Choroid plexus epithelial cell (primary cell): ENCODE results near the gene TMA7.

ENCODE experiments used
- DNase-seq: peaks from one replicate; pipeline ENCODE4 v3.0.0-alpha.2; 2010; ENCODE audit warnings: low read depth
- H3K4me3 ChIP-seq: 2 replicates; pipeline ENCODE4 v1.5.1; 2011; ENCODE audit warnings: low read depth, mild to moderate bottlenecking, control low read depth, low read length, moderate library complexity
- CTCF ChIP-seq: conservative IDR thresholded peaks from 2 replicates; pipeline ENCODE4 v1.5.1; 2011; ENCODE audit warnings: low read depth, mild to moderate bottlenecking, control low read depth, inconsistent platforms, low read length, moderate library complexity

The TMA7 gene

GRCh38 chr3:48492461-48493202 lies 52.6 kb downstream of the TMA7 start:
- TF ChIP-seq CTCF, result no peak
- no peak for DNase-seq
- no peak overlapping the region for H3K4me3 ChIP-seq

GRCh38 chr3:48493203-48493501 lies 53.1 kb downstream of the TMA7 start:
- H3K4me3 ChIP-seq, result no peak overlapping the region
- no peak for TF ChIP-seq CTCF

More at GRCh38 chr3:48493203-48493501, 53.1 kb downstream of the TMA7 start:
- DNase-seq, result no peak
